PFSK-1 (cell line): ENCODE results near the gene ZNF618.

Experiments
- POLR2AphosphoS5 ChIP-seq: IDR thresholded peaks from 2 replicates; pipeline ENCODE4 v1.6.1; 2012; ENCODE audit warnings: low read depth, mild to moderate bottlenecking, control low read depth, low read length, moderate library complexity
- REST ChIP-seq, 2 experiments: IDR thresholded peaks; 2 replicates each; pipeline versions ENCODE4 v1.6.1 to v1.8.0; 2011 to 2012; ENCODE audit warnings: low read depth in 2 of 2, low read length in 2 of 2, control low read depth in 1 of 2, inconsistent platforms in 1 of 2, mild to moderate bottlenecking in 1 of 2, moderate library complexity in 1 of 2; ENCODE audit not compliant: insufficient read depth in 1 of 2
- SIN3A ChIP-seq: IDR thresholded peaks from 2 replicates; pipeline ENCODE4 v1.6.1; 2012; ENCODE audit warnings: mild to moderate bottlenecking, low read length, moderate library complexity, borderline replicate concordance; ENCODE audit not compliant: insufficient read depth
- TAF1 ChIP-seq: IDR thresholded peaks from 2 replicates; pipeline ENCODE4 v1.6.1; 2012; ENCODE audit warnings: low read length, control low read depth, borderline replicate concordance; ENCODE audit not compliant: insufficient read depth

- TF ChIP-seq REST (IDR thresholded peaks at IDR 0.05; ENCODE audit: insufficient read depth in 1 of 2, low read depth in 2 of 2, low read length in 2 of 2) (no peak), TAF1 (no peak), POLR2AphosphoS5 (no peak), SIN3A (no peak)
Observed at GRCh38 chr9:114006931-114007691, 131.0 kb downstream of the ZNF618 start.
